Fibroblast of lung (primary cell): Measurements from ENCODE around the gene LTK. TPM values are rescaled to one million over a fixed set of nuclear protein-coding genes. Genes with fewer than 3 reads are reported as not detected.
A peak's percentile ranks its signal among the peaks of the same experiment; 100 is the strongest.

Experiments
- DNase-seq, 2 donors: peaks; one replicate each; pipeline versions ENCODE4 v3.0.0 to v3.0.0-alpha.2; 2010; ENCODE audit warnings: low read depth in 2 of 2
- H2AFZ ChIP-seq: 2 replicates; pipeline ENCODE4 v1.5.1; 2012; ENCODE audit warnings: low read length, control low read depth, inconsistent platforms
- H3K27ac ChIP-seq: 2 replicates; pipeline ENCODE4 v1.5.1; 2011; ENCODE audit warnings: low read length, control low read depth; ENCODE audit not compliant: insufficient read depth
- H3K27me3 ChIP-seq: 2 replicates; pipeline ENCODE4 v1.5.1; 2011; ENCODE audit warnings: mild to moderate bottlenecking, low read length; ENCODE audit not compliant: control insufficient read depth, insufficient read depth
- H3K36me3 ChIP-seq: 2 replicates; pipeline ENCODE4 v1.5.1; 2011; ENCODE audit warnings: low read length; ENCODE audit not compliant: control insufficient read depth, insufficient read depth
- H3K4me1 ChIP-seq: 2 replicates; pipeline ENCODE4 v1.5.1; 2011; ENCODE audit warnings: low read length; ENCODE audit not compliant: control insufficient read depth, insufficient read depth; ENCODE audit errors: extremely low read depth
- H3K4me2 ChIP-seq: 2 replicates; pipeline ENCODE4 v1.5.1; 2011; ENCODE audit warnings: low read length, control low read depth; ENCODE audit not compliant: insufficient read depth; ENCODE audit errors: extremely low read depth
- H3K4me3 ChIP-seq, 4 experiments: fragments of 200-600 bp in 1 of 4; sonication (generic) in 1 of 4; replicated peaks in 1 of 4; 2 replicates each; pipeline ENCODE4 v1.5.1; 2011 to 2016; ENCODE audit warnings: low read length in 4 of 4, low read depth in 3 of 4, mild to moderate bottlenecking in 3 of 4, control low read depth in 2 of 4, inconsistent platforms in 1 of 4, mixed read lengths in 1 of 4; ENCODE audit not compliant: insufficient read depth in 1 of 4; ENCODE audit errors: control extremely low read depth in 1 of 4
- H3K79me2 ChIP-seq: 2 replicates; pipeline ENCODE4 v1.5.1; 2012; ENCODE audit warnings: mild to moderate bottlenecking, low read length, inconsistent platforms; ENCODE audit not compliant: control insufficient read depth, insufficient read depth
- H3K9ac ChIP-seq: 2 replicates; pipeline ENCODE4 v1.5.1; 2011; ENCODE audit warnings: mild to moderate bottlenecking, low read length, control low read depth; ENCODE audit not compliant: insufficient read depth
- H3K9me3 ChIP-seq: 2 replicates; pipeline ENCODE4 v1.5.1; 2012; ENCODE audit warnings: low read depth, low read length; ENCODE audit not compliant: control insufficient read depth, insufficient read depth
- H4K20me1 ChIP-seq: 2 replicates; pipeline ENCODE4 v1.5.1; 2011; ENCODE audit warnings: low read length; ENCODE audit not compliant: control insufficient read depth, insufficient read depth; ENCODE audit errors: extremely low read depth
- CTCF ChIP-seq, 2 donors: IDR thresholded peaks in 1 of 2; conservative IDR thresholded peaks in 1 of 2; 1 replicate in 1 of 2; 2 replicates in 1 of 2; pipeline ENCODE4 v1.5.1; 2011 to 2012; ENCODE audit warnings: low read length in 2 of 2, control low read depth in 1 of 2, inconsistent platforms in 1 of 2, low read depth in 1 of 2, mild to moderate bottlenecking in 1 of 2
- EZH2 ChIP-seq: IDR thresholded peaks from 2 replicates; pipeline ENCODE4 v1.5.1; 2012; ENCODE audit warnings: low read length, control low read depth, mild to moderate bottlenecking; ENCODE audit errors: missing control alignments
- polyA plus RNA-seq, 2 donors: library from polyadenylated mRNA; depleted of rRNA in 1 of 2; stranded (reverse) in 1 of 2; unstranded in 1 of 2; fragments of >200 nt; gene quantifications; 2 replicates each; pipeline ENCODE4 v1.2.1, GENCODE V29; 2011 to 2012; ENCODE audit warnings: missing spikeins in 1 of 2
- total RNA-seq: library from RNA; depleted of rRNA; stranded (reverse); fragments of >200 nt; gene quantifications from 2 replicates; pipeline ENCODE4 v1.2.1, GENCODE V29; 2014

LTK gene
- total and polyA plus RNA-seq, 2 donors (not counting 1 experiment from before 2014, with no cell fraction given): 0.14 to 0.99 TPM

GRCh38 chr15:41462084-41462795 is 51.4 kb downstream of the LTK start:
- no peaks in the 10 kb centered on the region for H3K4me1 ChIP-seq
- TF ChIP-seq CTCF (conservative IDR thresholded peaks at IDR 0.05 in 1 of 2, IDR thresholded peaks at IDR 0.05 in 1 of 2; ENCODE audit: low read depth in 1 of 2, low read length in 2 of 2) (no peak), EZH2 (no peak)
- H3K9me3 ChIP-seq: no peaks in the 10 kb centered on the region
- peak in 1 of 2 donors; percentile 27 for DNase-seq
- no peak overlapping the region for H3K9ac ChIP-seq
- peaks cover 6% of the 10 kb centered on the region for H3K36me3 ChIP-seq
- H3K4me3 ChIP-seq: no peak overlapping the region
- H2AFZ ChIP-seq: no peak overlapping the region
- H3K4me2 ChIP-seq: no peak overlapping the region
- no peaks in the 10 kb centered on the region for H3K79me2 ChIP-seq
- no peak overlapping the region for H3K27ac ChIP-seq
- no peaks in the 10 kb centered on the region for H4K20me1 ChIP-seq
- no peaks in the 10 kb centered on the region for H3K27me3 ChIP-seq

Other genes with a start within 250 kb of the LTK start
- gene OIP5, start 181.2 kb downstream of the LTK start, total RNA-seq: 0.26 and 2.0 TPM in 2 replicates
- gene OIP5, start 181.2 kb downstream of the LTK start, polyA plus RNA-seq: 2.4 and 8.3 TPM in 2 replicates
- 15.9 and 27.6 TPM in 2 replicates for gene NUSAP1, start 180.9 kb downstream of the LTK start, total RNA-seq
- 25.7 and 88.9 TPM in 2 replicates for gene NUSAP1, start 180.9 kb downstream of the LTK start, polyA plus RNA-seq
- 22.1 and 27.1 TPM in 2 replicates for gene NDUFAF1, start 111.3 kb downstream of the LTK start, total RNA-seq
- 31.6 and 35.6 TPM in 2 replicates for gene NDUFAF1, start 111.3 kb downstream of the LTK start, polyA plus RNA-seq
- gene RTF1, start 96.7 kb downstream of the LTK start, total RNA-seq: 14.9 and 16.0 TPM in 2 replicates
- 38.9 and 44.7 TPM in 2 replicates for gene RTF1, start 96.7 kb downstream of the LTK start, polyA plus RNA-seq
- 3.9 and 35.0 TPM in 2 replicates for gene ITPKA, start 20.0 kb downstream of the LTK start, total RNA-seq
- gene ITPKA, start 20.0 kb downstream of the LTK start, polyA plus RNA-seq: 0.32 and 2.9 TPM in 2 replicates
- 14.4 and 18.0 TPM in 2 replicates for gene RPAP1, start 30.4 kb upstream of the LTK start, total RNA-seq
- gene RPAP1, start 30.4 kb upstream of the LTK start, polyA plus RNA-seq: 5.9 and 7.9 TPM in 2 replicates
- gene TYRO3, start 45.4 kb upstream of the LTK start, total RNA-seq: 9.8 and 14.9 TPM in 2 replicates
- 9.2 and 20.9 TPM in 2 replicates for gene TYRO3, start 45.4 kb upstream of the LTK start, polyA plus RNA-seq
- gene MGA, start 146.6 kb upstream of the LTK start, total RNA-seq: 31.6 and 33.7 TPM in 2 replicates
- gene MGA, start 146.6 kb upstream of the LTK start, polyA plus RNA-seq: 6.1 and 6.5 TPM in 2 replicates